Measurements from ENCODE around the gene DNAH1. TPM values are rescaled to one million over a fixed set of nuclear protein-coding genes. Genes with fewer than 3 reads are reported as not detected.

The DNAH1 gene
- total and polyA plus RNA-seq, 2 experiments from 2014 or later, result 0.81 to 1.8 TPM

GRCh38 chr3:52349131-52349530, 33.0 kb downstream of the DNAH1 start (continued):
- TF ChIP-seq ZNF462 (CRISPR knock-in tag; IDR thresholded peaks at IDR 0.05) (no peak), ZNF331 (CRISPR knock-in tag; IDR thresholded peaks at IDR 0.05; ENCODE audit: low read depth) (no peak), EZH2 (IDR thresholded peaks at IDR 0.05; ENCODE audit: low read depth, unreplicated experiment) (no peak), CTCF (conservative IDR thresholded peaks at IDR 0.05; ENCODE audit: low read depth in 2 of 2) (no peak), CREB1 (CRISPR knock-in tag; IDR thresholded peaks at IDR 0.05; ENCODE audit: low read depth) (no peak), ZNF114 (CRISPR knock-in tag; IDR thresholded peaks at IDR 0.05) (no peak), EZH2phosphoT487 (IDR thresholded peaks at IDR 0.05; ENCODE audit: unreplicated experiment) (no peak), NANOG (IDR thresholded peaks at IDR 0.05; ENCODE audit: borderline replicate concordance) (no peak), ETS1 (IDR thresholded peaks at IDR 0.05) (no peak), POLR2AphosphoS5 (IDR thresholded peaks at IDR 0.05; ENCODE audit: low read depth) (no peak)

All from GM23338 (cell line).